Superior temporal gyrus (tissue), 1 donor: ENCODE measurements around the gene DYNLT5.
"Not testable (repeated sequence)": the region's sequence is repeated elsewhere in the genome, so short reads cannot be mapped to it uniquely, and the experiment has no call there.

Source experiments
- DNase-seq: peaks from one replicate; pipeline ENCODE4 v3.0.0-alpha.2; 2016; ENCODE audit errors: extremely low spot score

Gene DYNLT5

GRCh38 chr1:66788231-66788939, 36.1 kb downstream of the DYNLT5 start:
- DNase-seq, result no peak

- DNase-seq, result no peak
Measured at GRCh38 chr1:66791621-66792610, 39.7 kb downstream of the DYNLT5 start.

DNA sequence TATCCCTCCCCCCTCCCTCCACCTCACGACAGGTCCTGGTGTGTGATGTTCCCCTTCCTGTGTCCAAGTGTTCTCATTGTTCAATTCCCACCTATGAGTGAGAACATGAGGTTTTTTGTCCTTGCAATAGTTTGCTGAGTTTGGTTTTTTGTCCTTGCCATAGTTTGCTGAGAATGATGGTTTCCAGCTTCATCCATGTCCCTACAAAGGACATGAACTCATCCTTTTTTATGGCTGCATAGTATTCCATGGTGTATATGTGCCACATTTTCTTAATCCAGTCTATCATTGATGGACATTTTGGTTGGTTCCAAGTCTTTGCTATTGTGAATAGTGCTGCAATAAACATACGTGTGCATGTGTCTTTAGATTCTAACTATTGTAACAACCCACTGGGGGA, 43.6 kb downstream of the DYNLT5 start:
- DNase-seq, result not testable (repeated sequence)

DNA sequence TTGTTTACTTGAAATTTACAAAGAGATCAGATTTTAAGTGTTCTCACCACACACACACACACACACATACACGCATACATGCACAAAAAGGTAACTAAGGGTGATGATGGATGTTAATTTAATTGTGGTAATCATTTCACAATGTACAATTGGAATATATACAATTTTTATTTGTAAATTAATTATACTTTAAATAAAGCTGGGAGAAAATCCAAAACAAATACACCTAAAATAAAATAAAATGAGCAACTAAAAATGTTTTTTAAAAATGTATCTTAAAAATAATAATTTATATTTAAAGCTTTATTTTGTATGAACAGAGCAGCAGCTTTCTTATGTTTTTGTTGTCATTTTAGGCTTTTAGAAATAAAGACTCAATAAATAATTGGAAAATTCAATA, 57.0 kb downstream of the DYNLT5 start:
- DNase-seq, result no peak

GRCh38 chr1:66809736-66810326, 57.6 kb downstream of the DYNLT5 start:
- no peak for DNase-seq

- DNase-seq, result no peak
Measured at GRCh38 chr1:66824771-66825170, 72.5 kb downstream of the DYNLT5 start.
